8988T (cell line): ENCODE data around the gene TUBGCP6.

Experiments
- DNase-seq: peaks from one replicate; pipeline ENCODE4 v3.0.0; 2011

Gene TUBGCP6

DNA sequence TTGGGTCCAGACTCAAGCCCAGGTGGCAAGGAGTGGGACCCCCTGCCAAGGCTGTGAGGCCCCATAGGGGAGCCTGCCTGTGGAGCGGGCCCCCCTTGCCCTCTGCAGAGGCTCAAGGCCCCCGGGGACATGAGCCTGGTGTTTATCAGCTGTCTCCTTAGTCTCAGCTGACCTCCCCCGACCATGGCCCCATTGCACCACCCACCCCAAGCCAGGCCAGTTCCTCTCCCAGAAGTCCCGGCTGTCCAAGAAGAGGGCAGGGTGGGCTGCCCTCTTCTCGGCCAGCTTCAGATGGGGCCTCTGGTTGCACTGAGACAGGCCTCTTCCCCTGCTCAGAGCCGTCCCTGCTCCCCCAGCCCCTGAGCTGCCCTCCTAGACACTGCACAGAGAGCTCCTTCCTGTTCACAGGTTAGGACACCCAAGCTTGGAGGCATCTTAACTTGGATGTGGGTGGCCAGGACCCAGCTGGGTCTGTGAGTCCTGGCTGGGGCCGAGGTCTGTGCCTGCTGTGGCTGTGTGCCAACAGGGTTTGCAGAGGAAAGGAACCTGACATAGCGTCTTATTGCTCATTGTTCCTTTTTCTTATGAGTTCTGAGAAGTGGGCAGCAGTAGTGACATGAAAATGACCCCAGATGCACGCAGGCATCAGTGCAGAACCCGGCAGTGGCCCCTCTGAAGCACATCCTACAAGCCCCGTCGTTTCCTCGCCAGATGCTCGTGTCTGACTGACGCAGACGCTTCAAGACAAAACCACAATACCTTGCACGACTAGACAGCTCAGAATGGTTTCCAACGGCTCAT, 53.7 kb downstream of the TUBGCP6 start:
- no peak for DNase-seq

DNA sequence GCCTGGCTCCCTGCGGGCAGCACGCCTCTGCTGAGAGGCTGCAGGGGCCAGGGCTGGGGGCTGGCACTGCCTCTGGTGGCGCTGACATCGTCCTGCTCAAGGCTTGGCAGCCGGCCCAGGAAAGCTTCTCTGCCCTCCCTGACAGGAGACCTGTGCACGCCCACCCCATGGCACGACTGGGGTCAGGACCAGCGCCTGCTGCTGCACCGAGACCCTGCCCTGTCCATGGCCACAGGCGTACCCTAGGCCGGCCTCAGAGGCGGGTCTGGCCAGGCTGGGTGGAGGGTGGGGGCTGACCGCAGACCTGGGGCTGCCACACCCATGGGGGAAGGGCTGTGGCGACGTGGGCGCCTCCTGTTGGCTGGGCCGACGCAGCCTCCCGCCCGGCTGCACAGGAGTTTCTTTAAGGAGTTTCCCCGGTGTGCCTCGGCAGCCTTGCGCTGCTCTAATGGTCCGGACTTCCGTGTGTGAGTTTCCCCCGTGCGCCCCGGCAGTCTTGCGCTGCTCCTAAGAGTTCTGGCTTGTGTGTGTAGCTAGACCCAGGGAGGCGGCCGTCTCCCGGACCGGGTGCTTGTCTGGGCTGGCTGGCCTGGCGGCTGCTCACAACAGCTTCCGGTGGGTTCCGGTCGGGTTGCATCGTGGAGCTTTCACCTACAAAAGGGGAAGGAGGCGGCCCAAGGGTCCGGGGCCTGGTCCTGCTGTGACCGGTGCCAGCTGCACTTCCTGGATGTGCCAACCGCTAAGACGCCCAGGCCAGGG, 54.5 kb downstream of the TUBGCP6 start:
- DNase-seq = peak; percentile 81

DNA sequence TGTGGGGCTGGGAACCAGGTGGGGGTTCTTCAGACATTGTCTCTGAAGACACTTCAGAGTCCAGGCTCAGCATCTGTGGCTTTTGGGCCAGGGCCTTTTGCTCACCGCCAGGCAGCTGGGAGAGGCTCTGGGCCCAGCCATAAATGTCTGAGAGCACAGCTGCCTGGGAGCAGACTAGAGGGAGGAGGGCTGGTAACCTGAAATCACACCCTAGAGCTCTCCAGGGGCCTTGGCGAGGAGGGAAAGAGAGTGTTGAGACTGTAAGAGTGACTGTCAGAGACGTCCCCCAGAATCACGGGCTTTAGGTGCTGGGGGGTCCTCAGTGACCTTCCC, 55.0 kb downstream of the TUBGCP6 start:
- DNase-seq = no peak

DNA sequence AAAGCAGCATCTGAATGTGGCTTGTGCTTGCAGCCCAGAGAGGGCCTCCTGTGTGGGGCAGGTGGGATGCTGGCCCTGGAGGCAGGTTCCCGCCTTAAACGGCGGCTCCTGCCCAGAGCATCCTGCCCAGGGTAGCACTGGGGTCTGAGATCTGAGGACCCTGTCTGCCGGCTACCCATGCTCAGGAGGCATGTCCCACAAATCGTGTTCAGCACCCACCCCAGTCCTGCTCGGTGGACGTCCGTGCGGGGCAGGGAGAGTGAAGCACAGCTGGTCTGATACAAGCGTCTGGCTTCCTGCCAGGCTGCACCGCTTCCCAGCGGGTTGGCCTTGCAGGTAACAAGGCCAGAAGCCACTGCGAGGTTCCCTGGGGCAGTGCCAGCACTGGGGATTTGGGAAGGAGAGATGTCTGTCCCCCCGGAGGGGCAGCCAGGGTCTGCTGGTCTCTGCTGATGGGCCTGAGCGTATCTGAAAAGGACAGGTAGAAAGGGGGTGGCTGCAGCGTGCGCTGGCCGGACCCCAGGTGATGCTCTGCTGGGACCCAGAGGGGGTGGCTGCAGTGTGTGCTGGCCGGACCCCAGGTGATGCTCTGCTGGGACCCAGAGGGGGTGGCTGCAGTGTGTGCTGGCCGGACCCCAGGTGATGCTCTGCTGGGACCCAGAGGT, 55.5 kb downstream of the TUBGCP6 start:
- no peak for DNase-seq

DNA sequence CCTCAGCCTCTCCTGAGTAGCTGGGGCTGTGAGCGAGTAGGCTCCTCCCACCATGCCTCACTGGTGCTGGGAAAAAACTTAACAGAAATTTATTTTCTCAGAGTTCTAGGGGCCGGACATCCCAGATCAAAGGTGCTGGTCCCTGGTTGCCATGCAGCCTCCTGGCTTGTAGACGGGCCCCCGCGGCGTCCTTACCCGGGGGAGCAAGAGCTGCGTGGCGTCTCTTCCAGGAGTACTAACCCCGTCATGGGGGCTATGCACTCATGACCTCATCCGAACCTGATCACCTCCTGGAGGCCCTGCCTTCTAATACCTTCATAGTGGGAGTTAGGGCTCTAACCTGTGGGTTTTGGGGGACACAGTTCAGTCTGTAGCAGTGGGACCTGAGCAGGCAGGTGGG, 56.5 kb downstream of the TUBGCP6 start:
- no peak for DNase-seq

DNA sequence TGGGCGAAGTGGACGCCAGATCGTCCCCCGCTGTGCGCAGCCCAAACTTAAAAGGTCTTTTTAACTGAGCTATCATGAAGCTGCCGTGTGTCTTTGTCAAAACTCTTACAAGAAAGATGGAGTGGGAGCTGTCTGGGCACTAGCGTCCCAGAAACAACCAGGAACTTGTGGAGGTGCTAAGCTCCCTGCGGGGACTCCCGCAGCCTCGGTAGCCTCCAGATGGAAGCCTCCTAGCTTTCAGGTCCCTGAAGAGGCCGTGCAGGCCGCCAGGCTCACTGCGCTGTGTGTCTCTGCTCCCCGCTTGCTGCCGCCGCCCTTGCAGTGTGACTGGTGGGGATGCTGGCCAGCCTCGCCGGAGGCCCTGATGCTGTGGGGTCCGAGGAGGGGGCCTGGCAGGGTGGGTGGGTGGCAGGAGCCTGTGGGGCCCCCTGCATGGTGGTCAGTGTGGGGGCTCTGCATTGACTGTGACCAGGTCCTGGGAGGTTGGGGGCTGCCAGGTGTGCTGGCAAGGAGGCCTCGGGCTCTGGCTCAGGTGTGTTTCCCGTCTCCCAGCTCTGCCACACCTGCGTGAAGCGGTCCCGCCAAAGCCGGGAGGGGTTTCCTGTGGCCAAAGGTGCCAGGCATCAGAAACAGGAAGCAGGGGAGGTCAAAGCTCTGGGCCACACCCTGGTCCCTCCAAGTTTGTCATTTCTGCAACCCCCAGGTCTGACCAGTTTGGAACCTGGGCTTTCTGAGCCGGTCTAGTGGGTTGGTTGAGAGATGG, 57.9 kb downstream of the TUBGCP6 start:
- no peak for DNase-seq

DNA sequence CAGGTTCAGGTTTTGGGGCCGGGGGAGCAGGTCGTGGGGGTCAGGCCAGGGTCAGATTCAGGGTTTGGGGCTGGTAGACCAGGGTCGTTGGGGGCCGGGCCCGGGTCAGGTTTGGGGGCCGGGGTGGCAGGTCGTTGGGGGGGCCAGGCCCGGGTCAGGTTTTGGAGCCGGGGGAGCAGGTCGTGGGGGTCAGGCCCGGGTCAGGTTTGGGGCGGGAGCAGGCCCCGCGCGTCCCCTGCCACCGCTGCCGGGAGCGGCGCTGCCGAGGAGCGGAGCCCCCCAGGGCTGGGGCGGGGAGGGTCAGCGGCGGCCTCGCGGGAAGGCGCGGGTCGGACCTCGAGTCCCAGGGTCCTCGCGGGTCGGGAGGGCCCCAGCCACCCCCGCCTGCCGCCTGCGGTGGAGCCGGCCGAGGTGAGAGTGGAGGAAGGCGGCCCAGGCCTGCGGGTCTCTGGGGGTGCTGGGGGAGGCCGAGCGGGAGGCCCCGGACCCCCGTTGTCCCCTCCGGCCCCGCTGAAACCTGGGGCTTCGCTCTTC, 58.6 kb downstream of the TUBGCP6 start:
- DNase-seq = no peak

DNA sequence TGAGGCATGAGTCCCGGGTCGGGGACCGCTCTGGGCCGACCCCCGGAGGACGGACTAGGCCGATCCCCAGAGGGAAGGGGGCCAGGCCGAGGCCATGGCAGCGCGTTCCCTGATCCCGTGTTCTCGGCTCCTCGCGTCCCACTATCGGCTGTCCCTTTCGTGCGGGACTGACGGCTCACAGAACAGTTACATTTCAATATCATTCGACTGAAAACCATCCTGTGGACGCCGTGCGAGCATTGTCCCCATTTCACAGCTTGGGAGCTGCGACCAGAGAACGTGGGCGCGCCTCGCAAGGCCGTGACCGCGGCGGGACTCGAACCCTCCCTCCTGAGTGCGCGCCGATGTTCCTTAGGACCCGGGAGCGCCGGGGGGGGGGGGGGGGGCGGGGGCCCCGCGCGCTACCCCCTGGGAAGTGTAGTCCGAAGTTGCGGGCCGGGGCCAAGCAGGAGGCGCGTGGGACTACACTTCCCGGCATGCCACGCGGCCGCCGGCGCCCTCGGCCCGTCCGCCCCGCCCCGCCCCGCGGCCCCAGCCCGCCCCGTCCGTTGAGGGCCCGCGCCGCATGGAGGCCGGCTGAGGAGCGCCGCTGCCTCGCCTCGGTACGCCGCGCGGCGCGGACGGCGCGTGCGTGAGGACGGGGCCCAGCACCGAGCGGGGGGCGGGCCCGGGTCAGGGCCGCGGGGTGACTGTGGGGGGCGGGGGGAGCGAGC, 59.3 kb downstream of the TUBGCP6 start, which contains the start of gene TRABD:
TSS of gene TRABD (plus strand) at position 539 of the 713 bp plus-strand sequence. CDS start 7,148 bp downstream, outside the sequence.
- DNase-seq = peak; percentile 88

DNA sequence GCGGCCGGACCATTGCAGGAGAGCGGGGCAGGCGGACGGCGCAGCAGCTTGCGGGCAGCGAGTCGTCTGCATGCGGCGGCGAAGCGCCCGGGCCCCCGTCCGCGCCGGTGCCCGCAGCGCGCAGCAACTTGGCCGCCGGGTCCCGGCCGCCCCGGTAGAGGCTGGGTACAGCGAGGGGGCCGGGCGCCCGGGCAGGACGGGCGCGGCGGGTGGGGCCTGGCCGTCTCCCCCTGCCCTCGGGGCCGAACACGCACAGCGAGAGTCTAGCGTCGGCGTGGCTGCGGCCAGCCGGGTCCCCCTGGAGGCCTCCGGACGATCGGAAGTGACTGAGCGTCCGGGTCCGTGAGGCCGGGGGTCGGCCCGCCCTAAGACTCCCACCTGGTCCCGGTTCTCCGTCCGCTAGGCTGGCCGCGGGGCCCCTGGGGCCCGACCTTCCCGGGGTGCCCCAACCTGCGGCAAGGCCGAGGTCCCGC, 59.9 kb downstream of the TUBGCP6 start:
- DNase-seq = no peak

DNA sequence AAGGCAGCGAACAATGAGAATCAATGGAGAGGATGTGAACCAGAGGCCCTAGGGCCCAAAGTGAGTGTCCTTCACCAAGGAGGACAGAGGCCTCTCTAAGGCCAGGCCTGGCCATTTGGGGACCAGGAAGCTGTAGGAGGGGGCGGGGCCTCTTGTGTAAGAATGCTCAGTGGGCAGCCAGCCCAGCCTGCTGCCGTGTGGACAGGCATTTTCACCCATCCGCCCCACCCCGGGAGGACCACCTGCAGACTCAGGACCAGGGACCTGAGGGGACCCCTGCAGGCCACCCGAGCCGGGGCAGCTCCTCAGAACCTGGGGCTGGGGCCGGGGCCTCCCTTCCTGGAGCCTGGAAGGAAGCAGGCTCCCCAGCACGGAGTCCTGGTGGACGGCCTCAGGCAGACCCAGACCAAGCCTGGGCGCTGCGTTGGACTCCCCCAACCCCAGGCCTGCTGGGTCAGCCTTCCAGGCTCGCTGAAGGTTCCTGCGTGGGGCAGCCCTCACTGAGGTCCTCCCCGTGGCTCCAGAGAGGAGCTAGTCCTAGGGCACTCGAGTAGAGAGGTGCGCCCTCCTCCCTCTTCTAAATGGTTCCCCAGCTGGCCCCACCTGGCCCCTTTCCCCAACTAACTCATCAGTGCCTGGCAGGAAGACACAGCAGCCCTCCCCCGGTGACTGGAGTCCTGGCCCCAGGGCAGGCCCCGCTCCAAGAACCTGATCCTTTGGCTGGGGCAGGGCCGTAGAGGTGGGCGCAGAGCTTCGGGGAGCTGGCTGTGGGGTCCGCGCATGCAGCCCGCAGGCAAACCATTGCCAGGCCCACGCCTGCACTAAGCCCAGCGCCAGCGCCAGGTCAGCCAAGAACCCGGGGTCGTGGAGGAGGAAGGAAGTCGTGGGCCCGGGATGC, 60.6 kb downstream of the TUBGCP6 start:
- no peak for DNase-seq

DNA sequence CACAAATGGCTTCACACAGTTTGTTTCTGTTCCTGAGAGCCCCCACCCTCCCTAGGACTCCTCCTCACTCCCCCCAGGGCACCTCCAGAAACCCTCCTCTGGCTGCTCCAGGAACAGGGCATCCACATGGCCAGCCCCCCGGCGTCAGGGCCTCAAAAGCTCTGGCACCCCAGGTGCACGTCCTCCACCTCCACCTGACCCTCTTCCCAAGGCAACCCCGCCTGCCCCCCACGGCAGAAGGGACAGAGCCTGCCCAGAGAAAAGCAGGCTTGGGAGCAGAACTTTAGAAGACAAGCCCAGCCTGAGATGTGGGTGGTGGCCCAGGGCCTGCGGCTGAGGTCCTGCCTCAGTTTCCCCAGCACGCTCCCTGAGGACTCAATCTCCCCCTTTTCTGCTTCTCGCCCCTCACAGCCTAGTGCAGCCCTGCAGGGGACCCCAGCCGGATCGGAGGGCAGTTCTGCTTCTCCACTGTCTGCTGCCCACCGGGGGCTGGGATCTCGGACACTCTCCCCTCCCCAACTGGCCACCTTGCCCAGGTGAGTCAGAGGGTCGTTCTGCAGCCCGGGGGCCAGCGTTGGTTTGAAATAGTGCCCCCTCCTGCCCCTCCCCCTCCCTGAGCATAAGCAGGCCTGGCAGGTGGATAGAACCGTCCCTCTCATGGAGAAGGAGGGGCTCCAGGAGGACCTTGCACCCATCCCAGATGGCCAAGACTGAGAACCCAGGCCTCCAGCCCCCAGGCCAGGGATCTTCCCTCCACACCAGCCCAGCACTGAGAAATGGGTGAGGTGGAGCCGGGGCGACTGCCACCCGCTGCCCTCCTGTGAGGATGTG, 61.5 kb downstream of the TUBGCP6 start:
- DNase-seq = no peak

DNA sequence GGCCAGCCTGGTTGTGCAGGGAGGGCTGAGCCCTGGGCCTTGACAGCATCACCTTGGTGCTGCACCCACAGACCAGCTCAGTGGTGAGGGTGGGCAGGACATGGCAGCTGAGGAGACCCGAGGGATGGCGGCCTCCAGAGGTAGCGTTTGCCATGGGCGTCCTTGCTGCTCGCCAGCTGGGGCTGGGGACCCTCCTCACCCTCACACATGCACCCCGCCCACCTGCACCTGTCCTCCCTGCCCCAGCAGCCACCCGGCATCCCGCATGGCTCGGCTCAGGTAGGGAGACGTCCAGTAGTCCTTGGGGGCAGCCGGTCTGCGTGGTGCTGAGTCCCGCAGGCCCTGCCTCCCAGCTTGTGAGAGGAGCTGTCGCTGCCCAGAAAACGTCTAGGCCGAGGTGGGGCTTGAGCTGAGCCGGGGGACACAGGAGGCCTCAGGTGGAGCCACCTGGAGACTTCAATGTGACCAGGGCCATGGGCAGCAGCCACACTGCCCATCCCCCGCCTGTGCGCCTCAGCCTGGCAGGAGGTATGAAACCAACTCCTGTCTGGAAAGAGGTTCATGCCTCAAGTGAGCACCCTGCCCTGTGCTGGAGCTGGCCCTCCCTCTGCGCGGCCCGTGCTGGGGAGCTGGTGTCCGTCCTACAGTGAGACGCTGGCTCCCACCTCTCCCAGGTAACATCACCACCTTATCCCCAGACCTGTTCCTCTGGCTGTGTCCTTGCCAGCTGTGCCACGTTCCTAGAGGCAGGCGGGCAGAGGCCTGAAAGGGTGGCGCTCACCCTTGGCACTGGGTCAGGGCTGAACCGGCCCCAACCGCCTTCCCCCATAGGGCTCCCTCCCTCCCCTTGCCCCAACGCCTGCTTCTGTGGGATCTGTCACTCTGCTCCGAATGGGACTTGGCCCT, 62.4 kb downstream of the TUBGCP6 start:
- DNase-seq = no peak

DNA sequence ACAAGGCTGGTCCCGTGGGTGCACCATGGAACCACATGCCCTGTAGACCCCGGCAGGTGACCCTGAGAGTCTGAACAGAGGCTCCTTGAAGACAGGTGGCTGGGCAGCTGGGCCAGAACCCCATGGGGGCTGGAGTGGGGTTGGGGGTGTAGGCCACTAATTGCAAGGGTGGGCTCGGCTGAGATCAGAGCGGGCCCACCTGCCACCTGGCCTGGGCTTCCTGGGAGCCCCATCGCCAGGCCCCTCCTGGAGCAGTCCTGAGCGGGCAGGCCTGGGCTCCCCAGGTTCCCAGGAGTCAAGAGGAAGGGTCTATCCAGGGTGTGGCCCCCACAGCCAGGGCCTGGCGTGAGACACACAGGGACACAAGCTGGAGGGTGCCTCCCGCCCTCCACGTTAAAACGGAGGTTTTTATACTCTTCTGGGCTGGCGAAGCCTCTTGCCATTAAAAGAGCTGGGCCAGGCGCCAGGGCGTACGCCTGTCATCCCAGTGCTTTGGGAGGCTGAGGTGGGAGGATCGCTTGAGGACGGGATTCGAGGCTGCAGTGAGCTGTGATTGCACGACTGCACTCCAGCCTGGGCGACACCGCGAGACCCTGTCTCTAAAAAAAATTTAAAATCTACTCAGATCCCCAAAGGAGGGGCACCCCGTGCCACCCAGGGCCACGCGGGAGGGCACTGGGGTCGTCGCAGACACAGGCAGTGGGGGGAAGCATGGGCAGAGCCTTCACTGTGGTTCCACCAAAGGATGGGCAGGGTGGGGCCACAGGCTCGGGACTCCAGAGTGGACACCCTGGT, 63.9 kb downstream of the TUBGCP6 start:
- no peak for DNase-seq

DNA sequence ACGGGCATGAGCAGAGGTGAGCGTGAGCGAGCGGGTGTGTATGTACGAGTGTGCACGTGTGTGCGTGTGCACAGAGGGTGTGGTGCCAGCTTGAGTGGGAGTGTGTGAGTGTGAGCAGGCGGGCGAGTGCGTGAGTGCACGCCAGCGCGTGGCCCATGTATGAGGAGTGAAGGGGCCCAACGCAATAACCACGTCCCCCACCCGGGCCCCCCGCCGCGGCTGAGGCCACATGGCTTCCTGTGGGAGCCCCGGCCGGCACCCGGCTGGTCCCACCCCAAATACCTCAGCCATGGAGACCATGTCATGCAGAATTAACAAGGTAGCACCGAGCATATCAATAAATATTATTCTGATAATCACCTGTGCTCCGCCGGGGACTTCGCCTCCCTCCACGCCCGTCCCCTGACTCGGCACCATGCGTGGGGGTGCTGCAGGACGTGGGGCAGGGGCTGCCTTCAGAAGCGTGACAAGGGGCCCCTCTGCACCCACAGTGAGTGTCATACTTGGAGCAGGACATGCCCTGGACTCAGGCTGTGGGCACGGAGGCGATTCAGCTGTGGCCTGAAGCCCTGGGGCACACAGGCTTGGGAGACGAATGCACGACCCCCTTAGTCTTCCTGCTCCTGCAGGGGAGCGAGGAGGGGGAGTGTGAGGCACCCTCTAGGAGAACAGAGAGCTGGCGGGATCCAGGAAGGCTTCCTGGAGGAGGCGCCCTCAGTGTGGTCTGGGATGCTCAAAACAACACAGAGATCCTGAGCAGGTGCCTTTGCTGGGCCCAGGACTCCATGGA, 64.7 kb downstream of the TUBGCP6 start:
- no peak for DNase-seq

DNA sequence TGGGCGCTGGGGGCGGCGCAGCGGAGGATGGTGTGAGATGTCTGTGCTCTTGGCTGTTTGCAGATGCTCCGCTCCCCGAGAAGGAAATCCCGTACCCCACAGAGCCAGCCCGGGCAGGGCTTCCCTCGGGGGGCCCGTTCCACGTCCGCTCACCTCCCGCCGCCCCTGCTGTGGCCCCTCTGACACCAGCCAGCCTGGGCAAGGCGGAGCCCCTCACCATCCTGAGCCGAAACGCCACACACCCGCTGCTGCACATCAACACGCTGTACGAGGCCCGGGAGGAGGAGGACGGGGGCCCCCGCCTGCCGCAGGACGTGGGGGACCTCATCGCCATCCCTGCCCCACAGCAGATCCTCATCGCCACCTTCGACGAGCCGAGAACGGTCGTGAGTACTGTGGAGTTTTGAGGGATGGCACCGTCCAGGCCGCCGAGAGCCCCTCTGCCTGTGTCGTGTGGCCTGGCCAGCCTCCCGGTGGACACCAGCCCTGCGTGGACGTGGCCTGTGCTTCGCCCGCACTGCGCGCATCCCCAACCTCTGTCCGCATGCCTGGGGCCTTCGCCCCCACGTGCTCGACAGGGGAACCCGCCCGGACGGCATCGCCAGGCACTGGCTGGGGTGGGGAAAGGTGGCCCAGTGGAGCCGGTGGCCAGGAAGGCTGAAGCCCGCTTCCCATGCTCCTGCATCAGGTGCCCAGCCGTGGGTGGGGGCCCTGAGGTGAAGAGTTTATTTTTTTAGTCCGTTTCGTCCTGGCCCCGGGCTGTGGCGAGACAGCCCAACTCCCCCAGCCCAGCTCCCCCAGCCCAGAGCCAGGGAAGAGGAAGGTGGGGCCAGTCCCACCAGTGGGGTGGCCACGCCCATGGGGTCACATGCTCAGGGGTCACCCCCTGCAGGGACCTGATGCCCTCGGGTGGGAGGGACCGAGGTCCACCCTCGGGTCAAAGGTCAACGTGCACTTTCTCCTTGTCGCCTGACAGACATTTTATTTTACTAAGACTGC, 65.7 kb downstream of the TUBGCP6 start:
- no peak for DNase-seq

DNA sequence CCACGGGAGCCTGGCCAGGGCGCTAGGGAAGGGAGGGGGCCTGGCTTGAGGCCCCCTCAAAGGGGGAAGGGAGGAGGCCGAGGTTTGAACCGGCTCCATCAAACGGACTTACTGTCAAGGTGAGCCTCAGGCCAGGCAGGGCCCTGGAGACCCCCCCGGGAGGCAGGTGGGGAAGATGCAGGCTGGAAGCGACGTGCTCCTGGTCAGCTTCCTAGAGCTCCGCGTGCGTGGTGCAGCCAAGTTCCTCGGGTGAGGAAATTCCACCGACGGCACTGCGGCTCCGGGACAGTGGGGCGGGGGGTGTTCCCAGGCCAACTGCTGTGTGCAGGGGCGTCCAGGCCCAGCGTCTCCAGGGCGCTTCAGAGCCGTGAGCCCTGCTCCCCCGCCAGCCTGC, 66.4 kb downstream of the TUBGCP6 start:
- DNase-seq = no peak
